WTC11 (cell line): ENCODE measurements around the gene ARSK. TPM values are rescaled to one million over a fixed set of nuclear protein-coding genes. Genes with fewer than 3 reads are reported as not detected.
A peak's percentile ranks its signal among the peaks of the same experiment; 100 is the strongest.

Source experiments
- CREM ChIP-seq: sonication (generic); formaldehyde crosslinking; IDR thresholded peaks from 2 replicates; pipeline ENCODE4 v1.8.1; 2022; ENCODE audit warnings: mild to moderate bottlenecking, missing genetic modification reagents, moderate library complexity
- EMX1 ChIP-seq: fragments of 250-450 bp; sonication (Bioruptor Pico); IDR thresholded peaks from 2 replicates; pipeline ENCODE4 v1.8.0; 2021; ENCODE audit warnings: mild to moderate bottlenecking
- ESRRA ChIP-seq: sonication (generic); formaldehyde crosslinking; IDR thresholded peaks from 2 replicates; pipeline ENCODE4 v1.8.1; 2022; ENCODE audit warnings: mild to moderate bottlenecking, missing genetic modification reagents, borderline replicate concordance
- FOXP1 ChIP-seq: sonication (generic); formaldehyde crosslinking; IDR thresholded peaks from 2 replicates; pipeline ENCODE4 v1.8.0; 2022; ENCODE audit warnings: missing genetic modification reagents, mild to moderate bottlenecking, moderate library complexity, borderline replicate concordance
- GABPB1 ChIP-seq: sonication (generic); formaldehyde crosslinking; IDR thresholded peaks from 2 replicates; pipeline ENCODE4 v1.8.1; 2023; ENCODE audit warnings: mild to moderate bottlenecking, missing genetic modification reagents
- GRHL2 ChIP-seq: fragments of 250-450 bp; sonication (Bioruptor Pico); IDR thresholded peaks from 2 replicates; pipeline ENCODE4 v1.8.0; 2022; ENCODE audit warnings: mild to moderate bottlenecking, moderate library complexity; ENCODE audit not compliant: insufficient replicate concordance, severe bottlenecking
- HMGA2 ChIP-seq: fragments of 250-450 bp; sonication (Bioruptor Pico); IDR thresholded peaks from 2 replicates; pipeline ENCODE4 v1.4.0; 2021; ENCODE audit warnings: mild to moderate bottlenecking, moderate library complexity
- MLX ChIP-seq: sonication (generic); formaldehyde crosslinking; IDR thresholded peaks from 2 replicates; pipeline ENCODE4 v1.8.1; 2023; ENCODE audit warnings: mild to moderate bottlenecking, missing genetic modification reagents, moderate library complexity
- NFATC4 ChIP-seq: fragments of 250-450 bp; sonication (Bioruptor Pico); IDR thresholded peaks from 2 replicates; pipeline ENCODE4 v1.9.0; 2021; ENCODE audit warnings: mild to moderate bottlenecking
- PRDM15 ChIP-seq: sonication (generic); formaldehyde crosslinking; IDR thresholded peaks from 2 replicates; pipeline ENCODE4 v1.8.0; 2022; ENCODE audit warnings: missing genetic modification reagents
- RORB ChIP-seq: fragments of 250-450 bp; sonication (Bioruptor Pico); IDR thresholded peaks from 2 replicates; pipeline ENCODE4 v1.9.0; 2021; ENCODE audit warnings: mild to moderate bottlenecking
- SMAD3 ChIP-seq: sonication (generic); formaldehyde crosslinking; IDR thresholded peaks from 2 replicates; pipeline ENCODE4 v1.8.0; 2022; ENCODE audit warnings: missing genetic modification reagents, mild to moderate bottlenecking, borderline replicate concordance
- SP1 ChIP-seq: sonication (generic); formaldehyde crosslinking; conservative IDR thresholded peaks from 2 replicates; pipeline ENCODE4 v1.8.1; 2022; ENCODE audit warnings: missing genetic modification reagents
- TEAD1 ChIP-seq: sonication (generic); formaldehyde crosslinking; IDR thresholded peaks from 2 replicates; pipeline ENCODE4 v1.8.0; 2022; ENCODE audit warnings: mild to moderate bottlenecking, missing genetic modification reagents
- ZBTB43 ChIP-seq: sonication (generic); formaldehyde crosslinking; IDR thresholded peaks from 2 replicates; pipeline ENCODE4 v1.8.1; 2023; ENCODE audit warnings: mild to moderate bottlenecking, missing genetic modification reagents
- ZNF138 ChIP-seq: sonication (generic); formaldehyde crosslinking; conservative IDR thresholded peaks from 2 replicates; pipeline ENCODE4 v1.8.1; 2022; ENCODE audit warnings: mild to moderate bottlenecking, moderate library complexity, missing genetic modification reagents
- ZNF232 ChIP-seq: sonication (generic); formaldehyde crosslinking; IDR thresholded peaks from 2 replicates; pipeline ENCODE4 v1.8.0; 2022; ENCODE audit warnings: mild to moderate bottlenecking, missing genetic modification reagents
- ZNF512 ChIP-seq: sonication (generic); formaldehyde crosslinking; IDR thresholded peaks from 2 replicates; pipeline ENCODE4 v1.8.1; 2022; ENCODE audit warnings: missing genetic modification reagents, borderline replicate concordance
- ZNF532 ChIP-seq: fragments of 250-450 bp; sonication (Bioruptor Pico); IDR thresholded peaks from 2 replicates; pipeline ENCODE4 v1.9.0; 2021; ENCODE audit warnings: mild to moderate bottlenecking, borderline replicate concordance
- total RNA-seq: library from RNA; stranded (reverse); gene quantifications from 3 replicates; pipeline ENCODE4 v1.2.3, GENCODE V29; 2021
- TF ChIP-seq, protein P1 (sequence below): sonication (generic); formaldehyde crosslinking; IDR thresholded peaks from 2 replicates; pipeline ENCODE4 v1.8.0; 2022; ENCODE audit warnings: mild to moderate bottlenecking, missing genetic modification reagents
- TF ChIP-seq, protein P2 (sequence below): sonication (generic); formaldehyde crosslinking; IDR thresholded peaks from 2 replicates; pipeline ENCODE4 v1.8.1; 2023; ENCODE audit warnings: mild to moderate bottlenecking, missing genetic modification reagents, moderate library complexity
- TF ChIP-seq, protein P3 (sequence below): sonication (generic); formaldehyde crosslinking; IDR thresholded peaks from 2 replicates; pipeline ENCODE4 v1.8.1; 2023; ENCODE audit warnings: mild to moderate bottlenecking, moderate library complexity, missing genetic modification reagents

The ARSK gene
- total RNA-seq, 1 experiment from 2014 or later: 15.1 TPM

DNA sequence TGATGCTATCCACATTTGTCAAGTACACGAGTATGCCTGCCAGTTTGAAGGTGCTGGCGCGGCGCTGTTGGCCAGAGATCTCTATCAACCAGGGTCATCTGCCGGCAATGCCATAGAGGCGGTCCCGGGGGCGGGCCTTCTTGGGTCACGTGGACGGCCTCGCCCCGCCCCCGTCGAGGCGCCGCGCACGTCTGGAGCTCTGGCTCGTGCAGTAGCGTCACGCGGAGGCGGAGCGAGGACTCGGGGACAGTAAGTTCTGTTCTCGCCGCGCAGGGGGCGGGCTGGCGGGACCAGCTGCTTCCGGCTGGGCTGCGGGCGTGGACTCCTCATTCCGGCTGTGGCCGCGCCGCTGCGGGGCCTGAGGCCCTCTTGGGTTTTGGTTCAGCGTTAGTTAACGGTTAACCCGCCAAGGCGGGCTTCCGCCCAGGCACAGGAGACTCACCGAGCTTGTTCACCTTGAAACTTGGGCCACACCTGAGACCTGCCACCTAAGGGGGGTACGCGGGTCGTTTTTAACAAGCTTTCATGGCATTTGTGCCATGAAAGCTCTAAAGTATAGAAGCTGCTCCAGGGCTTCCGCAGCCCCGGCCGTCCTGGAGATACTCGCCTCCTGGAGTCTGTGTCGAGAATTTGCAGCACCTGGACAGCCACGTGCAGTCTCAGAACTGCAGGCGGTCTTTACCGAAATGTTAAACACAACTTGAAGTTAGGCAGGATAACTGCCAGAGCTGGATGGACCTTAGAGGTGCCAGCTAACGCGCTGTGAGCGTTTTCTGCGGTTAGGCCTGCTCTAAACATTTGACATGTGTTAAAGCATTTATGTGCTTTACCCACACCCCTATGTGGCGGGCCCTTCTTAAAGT is 91.9 kb downstream of the ARSK start, which contains the start of gene RFESD (continued):
- TF ChIP-seq FOXP1 (CRISPR knock-in tag) (no peak), GRHL2 (CRISPR knock-in tag) (no peak), NFATC4 (no peak), MLX (CRISPR knock-in tag) (0 out of 2 replicates have a peak, but pooled peaks have one; percentile 13), PRDM15 (CRISPR knock-in tag) (no peak), SMAD3 (CRISPR knock-in tag) (no peak; the same call in 1 of the 2 replicates), ZNF232 (CRISPR knock-in tag) (peak; percentile 91), HMGA2 (no peak), GABPB1 (CRISPR knock-in tag) (peak; percentile 44; the same call in 1 of the 2 replicates), ZBTB43 (CRISPR knock-in tag) (no peak), ESRRA (CRISPR knock-in tag) (peak; percentile 57; the same call in 1 of the 2 replicates), EMX1 (CRISPR knock-in tag) (no peak), ZNF532 (CRISPR knock-in tag) (no peak), SP1 (CRISPR knock-in tag) (peak; percentile 79), RORB (no peak), ZNF512 (CRISPR knock-in tag) (no peak), CREM (CRISPR knock-in tag) (0 out of 2 replicates have a peak, but pooled peaks have one; percentile 26), ZNF138 (no peak), TEAD1 (CRISPR knock-in tag) (no peak)
- TF ChIP-seq, protein P1, sequence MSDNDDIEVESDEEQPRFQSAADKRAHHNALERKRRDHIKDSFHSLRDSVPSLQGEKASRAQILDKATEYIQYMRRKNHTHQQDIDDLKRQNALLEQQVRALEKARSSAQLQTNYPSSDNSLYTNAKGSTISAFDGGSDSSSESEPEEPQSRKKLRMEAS (CRISPR knock-in tag): peak; percentile 49
- TF ChIP-seq, protein P2, sequence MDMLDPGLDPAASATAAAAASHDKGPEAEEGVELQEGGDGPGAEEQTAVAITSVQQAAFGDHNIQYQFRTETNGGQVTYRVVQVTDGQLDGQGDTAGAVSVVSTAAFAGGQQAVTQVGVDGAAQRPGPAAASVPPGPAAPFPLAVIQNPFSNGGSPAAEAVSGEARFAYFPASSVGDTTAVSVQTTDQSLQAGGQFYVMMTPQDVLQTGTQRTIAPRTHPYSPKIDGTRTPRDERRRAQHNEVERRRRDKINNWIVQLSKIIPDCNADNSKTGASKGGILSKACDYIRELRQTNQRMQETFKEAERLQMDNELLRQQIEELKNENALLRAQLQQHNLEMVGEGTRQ (CRISPR knock-in tag): peak; percentile 98
- TF ChIP-seq, protein P3, sequence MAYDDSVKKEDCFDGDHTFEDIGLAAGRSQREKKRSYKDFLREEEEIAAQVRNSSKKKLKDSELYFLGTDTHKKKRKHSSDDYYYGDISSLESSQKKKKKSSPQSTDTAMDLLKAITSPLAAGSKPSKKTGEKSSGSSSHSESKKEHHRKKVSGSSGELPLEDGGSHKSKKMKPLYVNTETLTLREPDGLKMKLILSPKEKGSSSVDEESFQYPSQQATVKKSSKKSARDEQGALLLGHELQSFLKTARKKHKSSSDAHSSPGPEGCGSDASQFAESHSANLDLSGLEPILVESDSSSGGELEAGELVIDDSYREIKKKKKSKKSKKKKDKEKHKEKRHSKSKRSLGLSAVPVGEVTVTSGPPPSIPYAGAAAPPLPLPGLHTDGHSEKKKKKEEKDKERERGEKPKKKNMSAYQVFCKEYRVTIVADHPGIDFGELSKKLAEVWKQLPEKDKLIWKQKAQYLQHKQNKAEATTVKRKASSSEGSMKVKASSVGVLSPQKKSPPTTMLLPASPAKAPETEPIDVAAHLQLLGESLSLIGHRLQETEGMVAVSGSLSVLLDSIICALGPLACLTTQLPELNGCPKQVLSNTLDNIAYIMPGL (CRISPR knock-in tag): peak; percentile 43; the same call in 1 of the 2 replicates
